GM15510 (cell line): ENCODE measurements around the gene MFSD1.
A peak's percentile ranks its signal among the peaks of the same experiment; 100 is the strongest.

Experiments
- POLR2A ChIP-seq: IDR thresholded peaks from 3 replicates; pipeline ENCODE4 v1.6.1; 2011; ENCODE audit warnings: borderline replicate concordance; ENCODE audit not compliant: insufficient read length; ENCODE audit errors: extremely low read depth

MFSD1 gene

GRCh38 chr3:158801696-158802408 lies at the start of gene MFSD1:
Gene MFSD1 (plus strand): TSS chr3:158802054. CDS start chr3:158802153, 99 bp downstream.
- peak; percentile 84 for TF ChIP-seq POLR2A

GRCh38 chr3:158753854-158754253 lies 48.0 kb upstream of the MFSD1 start:
- TF ChIP-seq POLR2A = no peak

GRCh38 chr3:158755421-158755820 lies 46.4 kb upstream of the MFSD1 start:
- TF ChIP-seq POLR2A = no peak

GRCh38 chr3:158761350-158761749 lies 40.5 kb upstream of the MFSD1 start:
- TF ChIP-seq POLR2A = no peak

- no peak for TF ChIP-seq POLR2A
These were observed 39.2 kb upstream of the MFSD1 start for GRCh38 chr3:158762701-158763100.

GRCh38 chr3:158763421-158763820 lies 38.4 kb upstream of the MFSD1 start:
- no peak for TF ChIP-seq POLR2A

GRCh38 chr3:158765518-158766205 lies 36.2 kb upstream of the MFSD1 start:
- TF ChIP-seq POLR2A = no peak

GRCh38 chr3:158766364-158766763 lies 35.5 kb upstream of the MFSD1 start:
- TF ChIP-seq POLR2A = no peak

- no peak for TF ChIP-seq POLR2A
These were observed 33.5 kb upstream of the MFSD1 start for GRCh38 chr3:158768361-158768787.

GRCh38 chr3:158768881-158769543 lies 32.8 kb upstream of the MFSD1 start:
- TF ChIP-seq POLR2A = no peak

GRCh38 chr3:158769549-158769948 lies 32.3 kb upstream of the MFSD1 start:
- TF ChIP-seq POLR2A = no peak

GRCh38 chr3:158769952-158770740 lies 31.7 kb upstream of the MFSD1 start:
- TF ChIP-seq POLR2A = no peak

GRCh38 chr3:158770741-158771350 lies 31.0 kb upstream of the MFSD1 start:
- no peak for TF ChIP-seq POLR2A

GRCh38 chr3:158771577-158771976 lies 30.3 kb upstream of the MFSD1 start:
- TF ChIP-seq POLR2A = no peak
